ENCODE measurements around the gene TGOLN2. TPM values are rescaled to one million over a fixed set of nuclear protein-coding genes. Genes with fewer than 3 reads are reported as not detected.

TGOLN2 gene
- total and polyA plus RNA-seq, 8 donors: 90.3 to 133 (median 99.9) TPM

- intact Hi-C loops (cut with DNase I): no loop called here
- no peak for TF ChIP-seq CTCF (IDR thresholded peaks at IDR 0.05)
- peak in 1 of 4 donors; percentile 35 for DNase-seq
- H3K4me1 ChIP-seq: peaks cover 8 to 32% of the 10 kb centered on the region in 2 donors
- H3K4me3 ChIP-seq: no peak overlapping the region
- no peak for ATAC-seq
- no peaks in the 10 kb centered on the region for H3K27me3 ChIP-seq
- H3K27ac ChIP-seq: no peak overlapping the region
- peaks cover 0 to 56% of the 10 kb centered on the region in 2 donors for H3K36me3 ChIP-seq
- H3K9me3 ChIP-seq: no peaks in the 10 kb centered on the region
Measured at GRCh38 chr2:85312404-85312803, 15.4 kb downstream of the TGOLN2 start.

- DNase-seq (no peak), ATAC-seq (no peak)
- Histone ChIP-seq H3K4me3 (no peak overlapping the region), H3K36me3 (peaks cover 0 to 51% of the 10 kb centered on the region in 2 donors), H3K27me3 (no peaks in the 10 kb centered on the region), H3K4me1 (peaks cover 8 to 39% of the 10 kb centered on the region in 2 donors), H3K27ac (peak overlapping the region; percentile 35 to 64), H3K9me3 (no peaks in the 10 kb centered on the region)
- TF ChIP-seq CTCF (IDR thresholded peaks at IDR 0.05): no peak
- intact Hi-C loops (cut with DNase I): no loop called here
Measured at GRCh38 chr2:85310330-85310729, 17.5 kb downstream of the TGOLN2 start.

GRCh38 chr2:85309699-85310321, 18.0 kb downstream of the TGOLN2 start:
- Histone ChIP-seq H3K36me3 (peaks cover 0 to 45% of the 10 kb centered on the region in 2 donors), H3K4me1 (peaks cover 8 to 39% of the 10 kb centered on the region in 2 donors), H3K4me3 (peak overlapping the region in 1 of 2 donors; percentile 17), H3K27me3 (no peaks in the 10 kb centered on the region), H3K9me3 (no peaks in the 10 kb centered on the region), H3K27ac (peak overlapping the region; percentile 35 to 64)
- ATAC-seq (peak; percentile 4), DNase-seq (peak in 1 of 4 donors; percentile 77)
- intact Hi-C loops (cut with DNase I): no loop called here
- no peak for TF ChIP-seq CTCF (IDR thresholded peaks at IDR 0.05)

GRCh38 chr2:85308896-85309555, 18.8 kb downstream of the TGOLN2 start:
- Histone ChIP-seq H3K4me1 (peaks cover 8 to 39% of the 10 kb centered on the region in 2 donors), H3K27me3 (no peaks in the 10 kb centered on the region), H3K36me3 (peaks cover 0 to 38% of the 10 kb centered on the region in 2 donors), H3K27ac (peak overlapping the region; percentile 35 to 64), H3K4me3 (no peak overlapping the region), H3K9me3 (no peaks in the 10 kb centered on the region)
- DNase-seq: peak in 1 of 4 donors; percentile 83
- no peak for TF ChIP-seq CTCF (IDR thresholded peaks at IDR 0.05)
- intact Hi-C loops (cut with DNase I): no loop called here
- ATAC-seq: peak; percentile 46

GRCh38 chr2:85308201-85308600, 19.6 kb downstream of the TGOLN2 start:
- ATAC-seq (no peak), DNase-seq (no peak)
- intact Hi-C loops (cut with DNase I): no loop called here
- Histone ChIP-seq H3K4me3 (no peak overlapping the region), H3K4me1 (peaks cover 8 to 39% of the 10 kb centered on the region in 2 donors), H3K27me3 (no peaks in the 10 kb centered on the region), H3K36me3 (peaks cover 0 to 31% of the 10 kb centered on the region in 2 donors), H3K9me3 (no peaks in the 10 kb centered on the region), H3K27ac (no peak overlapping the region)
- TF ChIP-seq CTCF (IDR thresholded peaks at IDR 0.05): no peak
